M059J (cell line): ENCODE data around the gene FAM193B. TPM values are rescaled to one million over a fixed set of nuclear protein-coding genes. Genes with fewer than 3 reads are reported as not detected.
"Not testable (repeated sequence)": the region's sequence is repeated elsewhere in the genome, so short reads cannot be mapped to it uniquely, and the experiment has no call there.

Experiments used
- DNase-seq: peaks from one replicate; pipeline ENCODE4 v3.0.0-alpha.2; 2012; ENCODE audit warnings: low read depth
- total RNA-seq: library from RNA; depleted of rRNA; stranded (reverse); fragments of >200 nt; shearing (Covaris generic); gene quantifications from 2 replicates; pipeline ENCODE4 v1.2.3, GENCODE V29; 2014

The FAM193B gene
- total RNA-seq, 1 experiment from 2014 or later = 10.6 TPM

DNA sequence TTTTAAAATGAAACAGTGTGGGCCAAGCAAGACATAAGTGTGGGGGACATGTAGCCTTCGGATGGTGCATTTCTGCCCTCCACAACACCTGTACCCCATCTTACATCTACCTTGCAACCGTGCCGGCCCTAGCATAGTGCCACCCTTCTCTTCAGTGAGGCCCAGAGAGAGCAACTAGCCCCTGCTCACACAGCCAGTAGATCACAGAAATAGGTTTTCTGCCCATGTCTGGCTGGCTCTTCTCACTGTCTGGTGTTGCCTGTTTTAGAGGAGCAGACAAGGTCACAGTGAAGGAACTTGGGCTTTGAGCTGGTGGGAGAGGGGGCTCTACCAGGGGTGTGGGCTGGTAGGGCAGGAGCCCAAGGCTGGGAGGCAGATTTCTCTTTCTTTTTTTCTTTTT lies 68.1 kb downstream of the FAM193B start:
- DNase-seq = no peak

DNA sequence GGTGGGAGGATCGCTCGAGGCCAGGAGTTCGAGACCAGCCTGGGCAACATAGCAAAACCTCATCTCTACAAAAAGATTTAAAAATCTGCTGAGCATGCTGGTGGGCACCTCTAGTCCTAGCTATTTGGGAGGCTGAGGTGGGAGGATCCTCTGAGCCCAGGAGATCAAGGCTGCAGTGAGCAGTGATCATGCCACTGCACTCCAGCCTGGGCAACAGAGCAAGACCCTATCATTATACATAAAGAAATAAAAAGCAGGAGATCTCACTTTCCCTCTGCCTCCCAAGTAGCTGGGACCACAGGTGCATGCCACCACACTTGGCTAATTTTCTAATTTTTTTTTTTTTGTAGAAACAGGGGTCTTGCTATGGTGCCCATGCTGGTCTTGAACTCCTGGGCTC lies 68.6 kb downstream of the FAM193B start:
- not testable (repeated sequence) for DNase-seq

DNA sequence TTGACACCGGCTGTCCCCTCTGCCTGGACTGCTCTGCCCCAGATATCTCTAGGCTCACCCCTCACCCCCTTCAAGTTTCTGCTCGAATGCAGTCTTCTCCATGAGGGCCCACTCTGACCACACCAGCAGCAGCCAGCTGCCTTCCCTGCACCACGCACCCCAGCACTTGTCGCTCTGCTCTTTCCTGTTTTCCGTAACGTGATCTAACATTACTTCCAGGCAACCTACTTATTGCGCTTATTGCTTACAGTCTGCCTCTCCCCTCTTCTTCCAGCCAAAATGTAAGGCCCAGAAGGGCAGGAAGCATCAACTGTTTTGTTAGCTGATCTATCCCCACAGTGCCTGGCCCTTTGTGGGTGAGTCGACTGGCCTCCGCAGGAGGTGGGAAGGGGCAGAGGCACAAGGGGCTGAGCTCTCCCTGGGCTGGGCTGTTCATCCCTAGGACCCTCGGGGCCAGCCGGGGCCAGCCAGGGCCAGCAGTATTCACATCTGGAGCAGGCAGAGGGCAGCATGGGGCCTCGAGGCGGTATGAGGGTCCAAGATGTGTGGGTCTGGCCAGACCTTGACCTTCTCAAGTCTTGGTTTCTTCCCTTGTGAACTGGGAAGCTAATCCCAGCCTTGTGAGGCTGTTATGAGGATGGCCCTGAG lies 69.3 kb downstream of the FAM193B start:
- DNase-seq = no peak

DNA sequence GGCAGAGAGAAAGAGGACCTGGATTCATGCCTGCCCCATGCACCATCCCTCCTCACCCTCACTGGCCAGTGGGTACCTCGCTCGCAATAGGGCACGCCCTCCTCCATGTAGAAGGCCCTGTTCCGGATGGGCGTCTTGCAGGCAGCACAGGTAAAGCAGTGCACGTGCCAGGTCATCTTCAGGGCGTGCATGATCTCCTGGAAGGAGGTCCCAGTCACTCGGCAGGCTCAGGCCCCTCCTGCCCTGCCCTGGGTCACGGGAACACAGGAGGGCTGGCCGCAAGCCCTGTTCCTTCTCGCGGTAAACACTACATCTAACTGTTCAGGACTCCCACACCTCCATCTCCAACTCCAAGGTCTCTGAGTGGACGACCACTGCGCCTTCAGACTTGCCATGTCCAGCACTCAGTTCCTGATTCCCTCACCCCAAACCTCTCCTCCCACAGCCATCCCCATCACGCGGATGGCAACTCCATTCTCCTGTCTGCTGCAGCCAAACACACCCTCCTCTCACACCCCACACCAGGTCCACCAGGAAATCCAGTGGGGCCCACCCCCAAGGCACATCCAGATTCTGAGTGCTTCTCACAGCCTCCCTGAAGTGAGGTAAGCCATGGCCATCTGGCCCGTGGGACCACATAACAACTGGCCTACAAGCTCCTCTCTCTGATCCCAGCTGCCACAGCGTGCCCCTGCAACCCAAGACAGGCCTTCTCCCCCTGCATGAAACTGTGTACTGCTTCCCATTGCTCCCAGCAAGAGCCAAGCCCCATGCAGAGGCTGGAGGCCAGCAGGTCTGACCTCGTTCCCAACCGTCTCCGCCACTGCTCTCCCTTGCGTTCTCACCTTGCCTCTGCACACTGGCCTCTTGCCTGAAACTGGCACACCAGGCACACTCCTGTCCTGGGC lies 70.1 kb downstream of the FAM193B start:
- DNase-seq = peak; percentile 15

DNA sequence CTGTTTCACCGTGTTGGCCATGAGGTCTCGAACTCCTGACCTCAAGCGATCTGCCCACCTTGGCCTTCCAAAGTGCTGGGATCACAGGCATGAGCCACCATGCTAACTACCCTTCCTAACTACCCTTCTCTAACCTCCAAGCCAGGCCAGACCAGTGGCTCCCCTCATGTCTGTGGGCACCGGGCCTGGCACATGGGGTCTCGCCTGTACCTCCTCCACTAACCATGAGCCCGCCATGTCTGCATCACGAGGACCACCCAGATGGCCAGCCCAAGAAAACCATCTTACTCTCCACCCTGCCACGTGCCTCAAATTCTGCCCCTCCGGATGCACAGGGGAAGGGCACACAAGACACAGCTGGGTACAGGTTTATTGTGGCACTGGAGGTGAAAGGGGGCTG lies 71.3 kb downstream of the FAM193B start:
- no peak for DNase-seq

DNA sequence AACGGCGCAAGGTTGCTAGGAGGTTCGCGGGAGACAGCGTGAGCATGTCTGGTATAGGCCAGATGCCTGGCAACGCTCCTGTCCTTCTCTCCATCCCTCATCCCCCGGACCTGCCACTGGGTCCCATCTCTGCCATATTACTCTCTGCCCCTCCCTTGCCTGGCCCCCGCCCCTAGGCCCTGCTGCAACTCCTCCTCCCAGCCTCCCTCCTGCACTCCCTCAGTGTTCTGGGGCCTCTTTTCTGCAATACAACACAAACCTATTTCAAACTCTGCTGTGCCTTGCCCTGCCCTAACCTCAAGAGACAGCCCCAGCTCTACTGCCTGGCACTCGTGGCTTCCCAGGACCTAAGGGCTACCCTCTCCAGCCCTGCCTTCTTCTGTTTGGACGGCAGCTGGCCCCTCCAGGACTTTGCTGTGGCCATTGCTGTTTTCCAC lies 72.0 kb downstream of the FAM193B start:
- peak; percentile 18 for DNase-seq

GRCh38 chr5:177479774-177480173 lies 74.6 kb downstream of the FAM193B start:
- peak; percentile 49 for DNase-seq

GRCh38 chr5:177478711-177479646 lies 75.4 kb downstream of the FAM193B start:
- DNase-seq = peak; percentile 35

DNA sequence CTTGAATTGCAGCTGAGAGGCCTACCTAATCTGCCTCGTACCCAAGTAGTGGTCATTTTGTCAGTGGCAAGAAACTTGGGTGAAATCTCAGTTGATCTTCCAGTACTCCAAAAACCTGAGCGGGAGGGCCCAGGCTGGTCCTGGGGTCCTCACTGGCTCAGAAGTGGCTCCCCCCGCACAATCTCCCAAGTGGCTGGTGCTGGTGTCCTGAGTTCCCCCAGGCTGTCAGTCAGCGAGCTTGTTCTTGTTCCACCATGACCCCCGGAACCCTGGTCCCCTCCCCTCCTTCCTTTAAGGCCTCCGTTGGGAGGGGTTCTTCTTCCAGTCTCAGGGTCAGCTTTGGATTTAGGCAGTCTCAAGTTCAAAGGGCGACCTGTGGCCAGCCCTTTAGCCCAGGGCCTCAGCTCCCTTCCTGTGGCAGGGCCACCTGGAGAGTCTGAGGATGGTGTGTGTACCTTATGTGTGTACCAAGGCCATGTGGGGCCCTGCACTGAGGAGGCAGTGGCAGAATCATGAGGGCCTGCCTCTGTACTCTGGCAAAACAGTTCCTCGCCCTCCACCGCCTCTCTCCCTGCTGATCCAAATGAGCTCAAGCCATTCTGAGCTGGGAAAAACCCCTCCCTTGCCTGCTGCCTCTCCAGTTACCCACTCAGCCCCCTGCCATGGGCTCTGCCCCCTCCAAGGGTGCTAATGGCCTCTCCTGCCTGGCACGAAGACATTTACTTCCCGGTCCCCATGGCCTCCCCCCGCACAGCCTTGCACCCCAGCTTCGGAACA lies 76.5 kb downstream of the FAM193B start:
- DNase-seq = peak; percentile 29

DNA sequence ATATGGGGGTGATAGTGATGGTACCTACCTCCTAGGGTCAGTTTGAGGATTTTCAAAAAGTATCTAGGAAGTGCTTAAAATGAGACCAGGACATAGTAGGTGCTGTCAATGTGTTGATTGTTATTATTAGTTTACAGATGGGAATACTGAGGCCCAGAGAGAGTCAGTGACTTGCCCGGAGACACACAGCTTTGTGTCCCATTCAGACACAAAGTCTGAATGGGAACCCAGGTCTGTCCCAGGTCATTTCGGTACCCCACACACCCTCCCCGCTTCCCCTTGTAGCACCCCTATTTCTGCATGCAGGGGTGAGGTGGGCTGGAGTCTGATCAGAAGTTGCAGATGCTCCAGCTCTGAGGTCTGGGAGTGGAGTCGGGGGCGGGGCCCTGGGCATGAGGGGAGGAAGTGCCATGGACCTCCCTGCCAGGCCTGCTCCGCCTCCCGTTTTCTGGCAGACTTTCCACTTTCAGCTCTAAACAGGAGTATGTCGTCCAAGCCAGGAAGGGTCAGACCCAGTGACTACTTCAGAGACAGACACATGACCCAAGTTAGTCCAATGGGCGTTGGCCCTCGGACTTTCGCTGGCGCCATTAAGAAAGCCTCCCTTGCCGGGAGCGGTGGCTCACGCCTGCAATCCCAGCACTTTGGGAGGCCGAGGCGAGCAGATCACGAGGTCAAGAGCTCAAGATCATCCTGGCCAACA lies 77.7 kb downstream of the FAM193B start:
- peak; percentile 63 for DNase-seq

GRCh38 chr5:177475563-177476427 lies 78.6 kb downstream of the FAM193B start:
- no peak for DNase-seq

DNA sequence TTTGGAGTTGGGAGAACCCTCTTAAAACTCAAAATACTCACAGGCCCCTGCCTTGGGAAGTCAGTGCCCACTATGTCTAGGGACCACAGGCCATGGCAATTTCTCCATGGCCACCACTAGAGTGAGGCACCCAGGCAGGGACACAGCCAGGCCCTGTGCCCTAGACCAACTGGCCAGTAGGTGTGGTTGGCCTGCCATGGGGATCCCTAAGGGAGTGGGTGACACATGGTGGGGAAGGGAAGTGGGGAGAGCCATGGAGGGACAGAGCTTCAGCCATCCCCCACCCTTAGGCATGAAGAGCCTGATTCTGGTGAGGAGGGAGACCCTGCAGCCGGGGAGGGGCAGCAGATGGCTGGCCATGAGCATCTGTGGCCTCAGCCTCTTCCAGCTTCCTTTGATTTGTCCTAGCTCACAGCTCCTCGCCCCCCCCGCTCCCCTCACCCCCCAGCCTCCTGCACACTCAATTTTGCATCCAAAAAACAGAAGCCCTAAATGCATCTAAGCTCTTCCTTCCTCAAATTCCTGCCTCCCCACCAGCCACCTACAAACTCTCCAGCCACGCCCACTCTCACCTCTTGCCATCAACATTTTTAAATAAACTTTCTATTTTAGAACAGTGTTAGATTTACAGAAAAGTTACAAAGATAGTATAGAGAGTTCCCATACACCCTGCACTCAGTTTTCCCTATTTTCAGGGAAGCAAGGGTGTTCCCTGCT lies 79.4 kb downstream of the FAM193B start:
- peak; percentile 32 for DNase-seq

- peak; percentile 17 for DNase-seq
Measured at GRCh38 chr5:177474002-177474476, 80.3 kb downstream of the FAM193B start.

GRCh38 chr5:177473443-177474001 lies 80.8 kb downstream of the FAM193B start, which contains the start of gene DBN1:
Gene DBN1 (minus strand): TSS chr5:177473634. CDS start chr5:177473521, 113 bp downstream.
- peak; percentile 53 for DNase-seq

DNA sequence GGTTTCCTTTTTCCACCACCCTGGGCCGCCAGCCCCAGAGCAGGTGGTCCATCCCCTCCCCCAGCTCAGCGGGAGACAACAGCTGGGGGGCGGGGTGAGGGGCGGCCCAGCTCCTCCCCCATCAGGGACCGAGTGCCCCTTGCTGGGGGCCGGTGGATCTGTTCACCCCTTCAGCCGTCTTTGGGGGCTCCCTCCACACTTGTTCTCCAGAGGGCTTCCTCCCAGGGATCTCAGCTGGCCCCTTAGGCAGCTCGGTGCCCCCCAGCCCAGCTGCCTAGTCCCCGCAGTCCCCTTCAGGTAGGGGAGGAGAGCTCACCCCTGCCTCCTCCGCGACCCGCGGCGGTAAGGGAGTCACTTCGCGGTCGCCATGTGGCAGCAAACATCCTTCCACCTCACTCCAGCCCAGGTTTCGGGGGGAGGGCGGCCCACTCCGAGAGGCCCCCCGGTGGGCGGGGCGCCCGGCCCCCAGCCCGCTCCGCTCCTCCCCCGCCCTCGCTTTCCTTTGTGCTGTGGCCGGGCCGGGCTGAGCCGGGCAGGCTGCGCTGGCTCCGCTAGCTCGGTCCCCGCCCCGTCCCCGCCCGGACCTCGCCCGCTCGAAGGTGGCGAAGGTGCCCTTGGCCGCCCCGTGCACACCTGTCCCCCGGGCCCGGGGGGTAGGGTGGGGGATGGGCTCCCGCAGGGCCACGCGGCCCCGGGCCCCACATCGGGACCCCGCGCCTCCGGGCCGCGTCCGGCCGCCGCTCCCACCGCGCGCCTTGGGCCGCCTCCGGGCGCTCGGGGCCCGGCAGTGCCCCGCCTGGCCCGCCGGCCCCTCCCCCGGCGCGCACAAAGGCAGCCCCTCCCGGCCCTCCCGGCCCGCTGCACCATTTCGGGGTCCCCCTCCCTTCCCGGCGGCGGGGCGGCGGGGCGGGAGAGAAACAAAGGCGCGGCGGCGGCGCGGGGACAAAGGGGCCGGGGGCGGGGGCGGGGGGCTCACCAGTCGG lies 81.6 kb downstream of the FAM193B start:
- DNase-seq = peak; percentile 50

- DNase-seq = no peak
Measured at GRCh38 chr5:177471610-177472356, 82.6 kb downstream of the FAM193B start.
